ENCODE results near the gene HIVEP3. TPM values are rescaled to one million over a fixed set of nuclear protein-coding genes. Genes with fewer than 3 reads are reported as not detected.

The HIVEP3 gene
- total RNA-seq, 2 experiments from 2014 or later, result 15.1 to 18.1 TPM

- Mint-ChIP-seq H3K27ac (no peak overlapping the region), H3K9me3 (ENCODE audit: low read depth) (no peaks in the 10 kb centered on the region), H3K36me3 (no peaks in the 10 kb centered on the region), H3K4me1 (peaks cover 3% of the 10 kb centered on the region), H3K4me3 (no peak overlapping the region), H3K27me3 (no peaks in the 10 kb centered on the region)
- CTCF ChIA-PET, result interaction anchor here (1.5 kb wide), 1 partner anchor 23 kb away, joined by 4 read pairs; no protein-coding TSS in a partner anchor
- ATAC-seq, result no peak
- no peak for DNase-seq
Measured at GRCh38 chr1:41538741-41539417, 379.8 kb downstream of the HIVEP3 start.

GRCh38 chr1:41537788-41538351, 380.9 kb downstream of the HIVEP3 start:
- CTCF ChIA-PET, result interaction anchor here (1.0 to 1.5 kb wide), 2 partner anchors 22 to 122 kb away, joined by 4 read pairs; no protein-coding TSS in a partner anchor

GRCh38 chr1:41537251-41537650, 381.5 kb downstream of the HIVEP3 start:
- H3K4me3 Mint-ChIP-seq, result no peak overlapping the region
- peaks cover 3% of the 10 kb centered on the region for H3K4me1 Mint-ChIP-seq
- ATAC-seq (no peak), DNase-seq (no peak)
- H3K9me3 Mint-ChIP-seq (ENCODE audit: low read depth), result no peaks in the 10 kb centered on the region
- CTCF ChIA-PET, result interaction anchor here (1.0 kb wide), 1 partner anchor 121 kb away, joined by 4 read pairs; no protein-coding TSS in a partner anchor
- no peaks in the 10 kb centered on the region for H3K27me3 Mint-ChIP-seq
- no peak overlapping the region for H3K27ac Mint-ChIP-seq
- no peaks in the 10 kb centered on the region for H3K36me3 Mint-ChIP-seq

More at GRCh38 chr1:41537788-41538351, 380.9 kb downstream of the HIVEP3 start:
- Mint-ChIP-seq H3K27ac (no peak overlapping the region), H3K27me3 (no peaks in the 10 kb centered on the region), H3K4me1 (peaks cover 3% of the 10 kb centered on the region), H3K4me3 (no peak overlapping the region), H3K36me3 (no peaks in the 10 kb centered on the region), H3K9me3 (ENCODE audit: low read depth) (no peaks in the 10 kb centered on the region)
- DNase-seq, result no peak
- no peak for ATAC-seq

GRCh38 chr1:41536361-41536802, 382.3 kb downstream of the HIVEP3 start:
- H3K4me3 Mint-ChIP-seq, result no peak overlapping the region
- H3K36me3 Mint-ChIP-seq, result no peaks in the 10 kb centered on the region
- CTCF ChIA-PET, result no interaction called here
- H3K27ac Mint-ChIP-seq, result no peak overlapping the region
- peaks cover 3% of the 10 kb centered on the region for H3K4me1 Mint-ChIP-seq
- no peak for ATAC-seq
- no peaks in the 10 kb centered on the region for H3K9me3 Mint-ChIP-seq (ENCODE audit: low read depth)
- no peak for DNase-seq
- no peaks in the 10 kb centered on the region for H3K27me3 Mint-ChIP-seq

- DNase-seq, result no peak
- H3K36me3 Mint-ChIP-seq, result no peaks in the 10 kb centered on the region
- no peak for ATAC-seq
- H3K27ac Mint-ChIP-seq, result no peak overlapping the region
- no peaks in the 10 kb centered on the region for H3K27me3 Mint-ChIP-seq
- CTCF ChIA-PET, result no interaction called here
- no peaks in the 10 kb centered on the region for H3K9me3 Mint-ChIP-seq (ENCODE audit: low read depth)
- H3K4me1 Mint-ChIP-seq, result peaks cover under 1% of the 10 kb centered on the region
- no peak overlapping the region for H3K4me3 Mint-ChIP-seq
Measured at GRCh38 chr1:41535716-41536115, 383.0 kb downstream of the HIVEP3 start.

- no peaks in the 10 kb centered on the region for H3K4me1 Mint-ChIP-seq
- no peaks in the 10 kb centered on the region for H3K9me3 Mint-ChIP-seq (ENCODE audit: low read depth)
- no peaks in the 10 kb centered on the region for H3K27me3 Mint-ChIP-seq
- DNase-seq (no peak), ATAC-seq (no peak)
- H3K4me3 Mint-ChIP-seq, result no peak overlapping the region
- H3K36me3 Mint-ChIP-seq, result no peaks in the 10 kb centered on the region
- CTCF ChIA-PET, result no interaction called here
- H3K27ac Mint-ChIP-seq, result no peak overlapping the region
Measured at GRCh38 chr1:41535276-41535675, 383.4 kb downstream of the HIVEP3 start.

GRCh38 chr1:41534181-41535076, 384.3 kb downstream of the HIVEP3 start:
- DNase-seq, result no peak
- Mint-ChIP-seq H3K4me3 (no peak overlapping the region), H3K9me3 (ENCODE audit: low read depth) (peaks cover 3% of the 10 kb centered on the region), H3K4me1 (no peaks in the 10 kb centered on the region), H3K36me3 (no peaks in the 10 kb centered on the region), H3K27me3 (no peaks in the 10 kb centered on the region), H3K27ac (no peak overlapping the region)
- ATAC-seq, result no peak
- CTCF ChIA-PET, result no interaction called here

- Mint-ChIP-seq H3K9me3 (ENCODE audit: low read depth) (peaks cover 3% of the 10 kb centered on the region), H3K27ac (no peak overlapping the region)
Measured at GRCh38 chr1:41533731-41534080, 385.0 kb downstream of the HIVEP3 start.

GRCh38 chr1:41533016-41533730, 385.5 kb downstream of the HIVEP3 start:
- Mint-ChIP-seq H3K4me1 (no peaks in the 10 kb centered on the region), H3K36me3 (no peaks in the 10 kb centered on the region), H3K9me3 (ENCODE audit: low read depth) (peaks cover 3% of the 10 kb centered on the region), H3K27ac (no peak overlapping the region), H3K4me3 (no peak overlapping the region), H3K27me3 (no peaks in the 10 kb centered on the region)
- CTCF ChIA-PET, result interaction anchor here (1.5 kb wide), 1 partner anchor 17 kb away, joined by 5 read pairs; no protein-coding TSS in a partner anchor
- no peak for DNase-seq
- no peak for ATAC-seq

More at GRCh38 chr1:41533731-41534080, 385.0 kb downstream of the HIVEP3 start:
- ATAC-seq (no peak), DNase-seq (no peak)
- CTCF ChIA-PET, result interaction anchor here (1.5 kb wide), 1 partner anchor 17 kb away, joined by 5 read pairs; no protein-coding TSS in a partner anchor
- Mint-ChIP-seq H3K36me3 (no peaks in the 10 kb centered on the region), H3K4me3 (no peak overlapping the region), H3K27me3 (no peaks in the 10 kb centered on the region), H3K4me1 (no peaks in the 10 kb centered on the region)

GRCh38 chr1:41532206-41532975, 386.3 kb downstream of the HIVEP3 start:
- ATAC-seq (no peak), DNase-seq (no peak)
- Mint-ChIP-seq H3K9me3 (ENCODE audit: low read depth) (peaks cover 3% of the 10 kb centered on the region), H3K4me3 (no peak overlapping the region), H3K36me3 (no peaks in the 10 kb centered on the region), H3K27me3 (no peaks in the 10 kb centered on the region), H3K4me1 (no peaks in the 10 kb centered on the region), H3K27ac (no peak overlapping the region)
- CTCF ChIA-PET, result interaction anchor here (1.5 kb wide), 1 partner anchor 16 kb away, joined by 5 read pairs; no protein-coding TSS in a partner anchor

- H3K4me1 Mint-ChIP-seq, result no peaks in the 10 kb centered on the region
- peaks cover 3% of the 10 kb centered on the region for H3K9me3 Mint-ChIP-seq (ENCODE audit: low read depth)
- H3K27me3 Mint-ChIP-seq, result no peaks in the 10 kb centered on the region
- no peaks in the 10 kb centered on the region for H3K36me3 Mint-ChIP-seq
- CTCF ChIA-PET, result no interaction called here
- ATAC-seq, result no peak
- DNase-seq, result no peak
- no peak overlapping the region for H3K27ac Mint-ChIP-seq
- H3K4me3 Mint-ChIP-seq, result no peak overlapping the region
Measured at GRCh38 chr1:41530411-41530810, 388.3 kb downstream of the HIVEP3 start.

GRCh38 chr1:41529621-41530395, 388.9 kb downstream of the HIVEP3 start:
- H3K9me3 Mint-ChIP-seq (ENCODE audit: low read depth), result peaks cover 3% of the 10 kb centered on the region
- H3K4me3 Mint-ChIP-seq, result no peak overlapping the region
- DNase-seq (no peak), ATAC-seq (no peak)
- H3K27me3 Mint-ChIP-seq, result no peaks in the 10 kb centered on the region
- CTCF ChIA-PET, result no interaction called here
- H3K4me1 Mint-ChIP-seq, result no peaks in the 10 kb centered on the region
- no peak overlapping the region for H3K27ac Mint-ChIP-seq
- H3K36me3 Mint-ChIP-seq, result no peaks in the 10 kb centered on the region

Data from activated CD8-positive, alpha-beta memory T cell treated with anti-CD3 and anti-CD28 coated beads, Interleukin-2, amount 10 ng/mL, durations not matched to agents 7 days and 5 days (primary cell).